Fibroblast of the aortic adventitia (primary cell): ENCODE data around the gene CTTNBP2NL. TPM values are rescaled to one million over a fixed set of nuclear protein-coding genes. Genes with fewer than 3 reads are reported as not detected.

ENCODE experiments used
- DNase-seq: peaks from one replicate; pipeline ENCODE4 v3.0.0-alpha.2; 2010; ENCODE audit warnings: low read depth
- H3K4me3 ChIP-seq: 2 replicates; pipeline ENCODE4 v1.5.1; 2011; ENCODE audit warnings: low read depth, mild to moderate bottlenecking, control low read depth, low read length, moderate library complexity
- CTCF ChIP-seq: IDR thresholded peaks from 2 replicates; pipeline ENCODE4 v1.5.1; 2011; ENCODE audit warnings: mild to moderate bottlenecking, low read length, control low read depth, inconsistent platforms; ENCODE audit not compliant: insufficient read depth
- small RNA-seq: library from RNA; depleted of rRNA; stranded (forward); fragments of <200 nt; gene quantifications from one replicate; pipeline ENCODE3, GENCODE V24; 2012
- total RNA-seq: library from RNA; depleted of rRNA; stranded (reverse); fragments of >200 nt; gene quantifications from 2 replicates; pipeline ENCODE4 v1.2.3, GENCODE V29; 2012; ENCODE audit warnings: low replicate concordance

Gene CTTNBP2NL
- total RNA-seq, 1 donor = 27.0 TPM

GRCh38 chr1:112509005-112509659, 113.1 kb downstream of the CTTNBP2NL start:
- peak overlapping the region; percentile 65 for H3K4me3 ChIP-seq
- no peak for DNase-seq
- no peak for TF ChIP-seq CTCF

- H3K4me3 ChIP-seq = peak overlapping the region; percentile 3
- TF ChIP-seq CTCF = no peak
- DNase-seq = no peak
Measured at GRCh38 chr1:112509660-112510178, 113.7 kb downstream of the CTTNBP2NL start.

GRCh38 chr1:112510340-112510739, 114.3 kb downstream of the CTTNBP2NL start:
- DNase-seq = no peak
- H3K4me3 ChIP-seq = no peak overlapping the region
- TF ChIP-seq CTCF = no peak

Small RNA genes within 50 kb of the gene (small RNA-seq; reads per million reads assigned to genes)
- not detected for gene RF01210

Other genes starting within 250 kb of the CTTNBP2NL start
- 1.8 and 2.4 TPM in 2 replicates for gene WNT2B, start 112.8 kb downstream of the CTTNBP2NL start, total RNA-seq
- gene ST7L, start 222.9 kb downstream of the CTTNBP2NL start, total RNA-seq = 8.1 and 22.1 TPM in 2 replicates
- gene CAPZA1, start 223.6 kb downstream of the CTTNBP2NL start, total RNA-seq = 79.9 and 281 TPM in 2 replicates